Adrenal gland (tissue), 5 donors: ENCODE data around the gene DTD2.

Experiments used
- CTCF ChIP-seq, 6 experiments: fragments of 450-650 bp in 4 of 6; fragments of 200-600 bp in 2 of 6; sonication (generic) in 1 of 6; IDR thresholded peaks; 1 replicate in 5 of 6; 2 replicates in 1 of 6; pipeline versions ENCODE4 v1.5.1 to v1.8.0; 2016 to 2021; ENCODE audit warnings: antibody characterized with exemption in 6 of 6, mild to moderate bottlenecking in 2 of 6, moderate library complexity in 1 of 6
- POLR2A ChIP-seq, 2 donors: fragments of 450-650 bp; IDR thresholded peaks; one replicate each; pipeline ENCODE4 v1.6.1; 2017; ENCODE audit warnings: antibody characterized with exemption in 2 of 2, mild to moderate bottlenecking in 2 of 2, moderate library complexity in 1 of 2
- donor health status: DM: no; HTN: no; CAD: no.

GRCh38 chr14:31419967-31420318 lies 37.4 kb downstream of the DTD2 start:
- TF ChIP-seq CTCF (IDR thresholded peaks at IDR 0.05), result no peak
- TF ChIP-seq POLR2A (IDR thresholded peaks at IDR 0.05), result no peak
